Measurements from ENCODE around the gene HRH2. TPM values are rescaled to one million over a fixed set of nuclear protein-coding genes. Genes with fewer than 3 reads are reported as not detected.

HRH2 gene
- total and polyA plus RNA-seq, 9 of the 15 experiments (the other 6 are each of a cell fraction or from before 2014, with no cell fraction given), result 0.04 TPM; not detected in 8

GRCh38 chr5:175677571-175677970, 19.7 kb downstream of the HRH2 start:
- DNase-seq (ENCODE audit: extremely low read depth in 1 of 4, low spot score in 3 of 4) (no peak), ATAC-seq (no peak), FAIRE-seq (no peak)
- whole genome bisulfite sequencing (ENCODE audit: insufficient coverage, low coverage, missing lambda C conversion rate), result under 1% methylated on average over 13 of the region's 13 CpGs
- no peaks in the 10 kb centered on the region for H3K9me1 ChIP-seq (ENCODE audit: control insufficient read depth, insufficient read depth, low read length)
- no peaks in the 10 kb centered on the region for H3K79me2 ChIP-seq (ENCODE audit: control insufficient read depth, insufficient read depth, low read length)
- H3K4me3 ChIP-seq, result no peak overlapping the region
- H3K4me2 ChIP-seq (ENCODE audit: insufficient read depth, low read length), result no peak overlapping the region
- H4K20me1 ChIP-seq (replicated peaks; ENCODE audit: control insufficient read depth, insufficient read depth, low read length), result peaks cover 12% of the 10 kb centered on the region; the same call in 1 of the 2 replicates
- ChIA-PET POLR2A (interaction anchor here (1.4 kb wide), 1 partner anchor 13 kb away, joined by 7 read pairs; no protein-coding TSS in a partner anchor), CTCF (ENCODE audit: low intra/inter-chr PET ratio) (no interaction called here)
- no peak overlapping the region for H3K27ac ChIP-seq (ENCODE audit: extremely low read depth, low read depth, low read length)
- no peaks in the 10 kb centered on the region for H3K36me3 ChIP-seq (ENCODE audit: control insufficient read depth, insufficient read depth, low read length)
- no peak overlapping the region for H2AFZ ChIP-seq (ENCODE audit: low read depth, low read length)
- H3K9ac ChIP-seq (ENCODE audit: insufficient read depth in 1 of 2, low read depth in 2 of 2, low read length in 2 of 2), result no peak overlapping the region
- no peaks in the 10 kb centered on the region for H3K4me1 ChIP-seq (replicated peaks in 1 of 2; ENCODE audit: control insufficient read depth in 2 of 2, insufficient read depth in 2 of 2, low read length in 2 of 2)
- peaks cover 27 to 86% of the 10 kb centered on the region in 2 experiments; a peak in 4 of 5 replicates for H3K27me3 ChIP-seq (ENCODE audit: control insufficient read depth in 2 of 2, insufficient read depth in 2 of 2, low read length in 2 of 2)
- H3K9me3 ChIP-seq (replicated peaks; ENCODE audit: control insufficient read depth, insufficient read depth, low read depth, low read length), result no peaks in the 10 kb centered on the region
- intact Hi-C loops (cut with micrococcal nuclease) (no loop called here), in situ Hi-C loops (cut with MboI) (no loop called here)
- BruUV-seq (replicated peaks), result no TSS peak
- TF ChIP-seq MAFK (IDR thresholded peaks at IDR 0.05; ENCODE audit: low read length) (no peak), SPI1 (IDR thresholded peaks at IDR 0.05; ENCODE audit: borderline replicate concordance, low read depth, low read length) (peak; percentile 61; the same call in 1 of the 2 replicates)
- TF ChIP-seq, protein P1, sequence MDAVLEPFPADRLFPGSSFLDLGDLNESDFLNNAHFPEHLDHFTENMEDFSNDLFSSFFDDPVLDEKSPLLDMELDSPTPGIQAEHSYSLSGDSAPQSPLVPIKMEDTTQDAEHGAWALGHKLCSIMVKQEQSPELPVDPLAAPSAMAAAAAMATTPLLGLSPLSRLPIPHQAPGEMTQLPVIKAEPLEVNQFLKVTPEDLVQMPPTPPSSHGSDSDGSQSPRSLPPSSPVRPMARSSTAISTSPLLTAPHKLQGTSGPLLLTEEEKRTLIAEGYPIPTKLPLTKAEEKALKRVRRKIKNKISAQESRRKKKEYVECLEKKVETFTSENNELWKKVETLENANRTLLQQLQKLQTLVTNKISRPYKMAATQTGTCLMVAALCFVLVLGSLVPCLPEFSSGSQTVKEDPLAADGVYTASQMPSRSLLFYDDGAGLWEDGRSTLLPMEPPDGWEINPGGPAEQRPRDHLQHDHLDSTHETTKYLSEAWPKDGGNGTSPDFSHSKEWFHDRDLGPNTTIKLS (IDR thresholded peaks at IDR 0.05; ENCODE audit: borderline replicate concordance, low read depth), result no peak

DNA sequence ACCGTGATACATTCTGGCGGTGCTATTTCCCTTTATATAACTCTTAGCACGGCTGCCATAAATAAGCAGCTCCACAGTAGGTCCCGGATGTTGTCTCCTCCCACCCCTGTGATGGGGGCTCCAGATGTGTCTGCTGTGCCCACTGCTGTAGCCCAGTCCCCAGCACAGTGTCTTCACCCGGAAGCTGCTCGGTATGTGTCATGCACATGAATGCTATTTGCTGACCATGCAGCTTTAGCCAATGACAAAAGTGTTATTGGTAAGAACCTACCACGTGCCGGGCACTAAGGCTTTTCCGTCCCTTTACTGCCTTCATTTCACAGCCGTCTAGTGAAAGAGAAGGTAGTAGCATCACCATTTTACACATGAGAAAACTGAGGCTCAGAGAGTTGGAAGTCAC, 20.2 kb downstream of the HRH2 start:
- Histone ChIP-seq H3K79me2 (ENCODE audit: control insufficient read depth, insufficient read depth, low read length) (no peaks in the 10 kb centered on the region), H3K36me3 (ENCODE audit: control insufficient read depth, insufficient read depth, low read length) (no peaks in the 10 kb centered on the region), H3K9me3 (replicated peaks; ENCODE audit: control insufficient read depth, insufficient read depth, low read depth, low read length) (no peaks in the 10 kb centered on the region), H3K9ac (ENCODE audit: insufficient read depth in 1 of 2, low read depth in 2 of 2, low read length in 2 of 2) (no peak overlapping the region), H2AFZ (ENCODE audit: low read depth, low read length) (no peak overlapping the region), H3K9me1 (ENCODE audit: control insufficient read depth, insufficient read depth, low read length) (no peaks in the 10 kb centered on the region), H3K4me3 (no peak overlapping the region), H3K27me3 (ENCODE audit: control insufficient read depth in 2 of 2, insufficient read depth in 2 of 2, low read length in 2 of 2) (peaks cover 28 to 85% of the 10 kb centered on the region in 2 experiments; a peak in 4 of 5 replicates), H3K4me2 (ENCODE audit: insufficient read depth, low read length) (no peak overlapping the region), H3K4me1 (replicated peaks in 1 of 2; ENCODE audit: control insufficient read depth in 2 of 2, insufficient read depth in 2 of 2, low read length in 2 of 2) (no peaks in the 10 kb centered on the region), H3K27ac (ENCODE audit: extremely low read depth, low read depth, low read length) (no peak overlapping the region), H4K20me1 (replicated peaks; ENCODE audit: control insufficient read depth, insufficient read depth, low read length) (peaks cover 15% of the 10 kb centered on the region; the same call in 1 of the 2 replicates)
- 2% methylated on average over 10 of the region's 10 CpGs for WGBS (ENCODE audit: insufficient coverage, low coverage, missing lambda C conversion rate)
- intact Hi-C loops (cut with micrococcal nuclease), result no loop called here
- ChIA-PET POLR2A (interaction anchor here (1.4 kb wide), 1 partner anchor 13 kb away, joined by 7 read pairs; no protein-coding TSS in a partner anchor), CTCF (ENCODE audit: low intra/inter-chr PET ratio) (no interaction called here)
- FAIRE-seq (no peak), DNase-seq (ENCODE audit: extremely low read depth in 1 of 4, low spot score in 3 of 4) (no peak), ATAC-seq (no peak)
- in situ Hi-C loops (cut with MboI), result no loop called here
- no TSS peak for BruUV-seq (replicated peaks)
- TF ChIP-seq BHLHE40 (IDR thresholded peaks at IDR 0.05; ENCODE audit: low read length) (0 out of 2 replicates have a peak, but pooled peaks have one; percentile 20), MAFF (IDR thresholded peaks at IDR 0.05; ENCODE audit: low read length) (0 out of 2 replicates have a peak, but pooled peaks have one; percentile 19), TRIM28 (IDR thresholded peaks at IDR 0.05) (no peak), NCOA1 (IDR thresholded peaks at IDR 0.05; ENCODE audit: low read depth) (no peak), ZNF668 (CRISPR knock-in tag; IDR thresholded peaks at IDR 0.05) (no peak), C11orf30 (IDR thresholded peaks at IDR 0.05; ENCODE audit: low read depth) (peak; percentile 37; the same call in 1 of the 2 replicates), ZBTB49 (CRISPR knock-in tag; IDR thresholded peaks at IDR 0.05; ENCODE audit: borderline replicate concordance) (no peak), CBX1 (IDR thresholded peaks at IDR 0.05; ENCODE audit: low read depth) (no peak), MAFG (tag; conservative IDR thresholded peaks at IDR 0.05) (peak; percentile 45; the same call in 1 of the 2 replicates), MAFK (IDR thresholded peaks at IDR 0.05; ENCODE audit: low read length) (peak; percentile 42; the same call in 1 of the 2 replicates)
